NCI-H1417 treated with DMSO at 0.1 percent for 48 hours (cell line): Measurements from ENCODE around the gene ZMIZ1.

Experiments used
- DNase-seq: peaks from one replicate; lab custom pipeline; 2025; lab: John Stamatoyannopoulos, UW

Gene ZMIZ1

GRCh38 chr10:79082035-79082373, 13.2 kb downstream of the ZMIZ1 start:
- no peak for DNase-seq

DNA sequence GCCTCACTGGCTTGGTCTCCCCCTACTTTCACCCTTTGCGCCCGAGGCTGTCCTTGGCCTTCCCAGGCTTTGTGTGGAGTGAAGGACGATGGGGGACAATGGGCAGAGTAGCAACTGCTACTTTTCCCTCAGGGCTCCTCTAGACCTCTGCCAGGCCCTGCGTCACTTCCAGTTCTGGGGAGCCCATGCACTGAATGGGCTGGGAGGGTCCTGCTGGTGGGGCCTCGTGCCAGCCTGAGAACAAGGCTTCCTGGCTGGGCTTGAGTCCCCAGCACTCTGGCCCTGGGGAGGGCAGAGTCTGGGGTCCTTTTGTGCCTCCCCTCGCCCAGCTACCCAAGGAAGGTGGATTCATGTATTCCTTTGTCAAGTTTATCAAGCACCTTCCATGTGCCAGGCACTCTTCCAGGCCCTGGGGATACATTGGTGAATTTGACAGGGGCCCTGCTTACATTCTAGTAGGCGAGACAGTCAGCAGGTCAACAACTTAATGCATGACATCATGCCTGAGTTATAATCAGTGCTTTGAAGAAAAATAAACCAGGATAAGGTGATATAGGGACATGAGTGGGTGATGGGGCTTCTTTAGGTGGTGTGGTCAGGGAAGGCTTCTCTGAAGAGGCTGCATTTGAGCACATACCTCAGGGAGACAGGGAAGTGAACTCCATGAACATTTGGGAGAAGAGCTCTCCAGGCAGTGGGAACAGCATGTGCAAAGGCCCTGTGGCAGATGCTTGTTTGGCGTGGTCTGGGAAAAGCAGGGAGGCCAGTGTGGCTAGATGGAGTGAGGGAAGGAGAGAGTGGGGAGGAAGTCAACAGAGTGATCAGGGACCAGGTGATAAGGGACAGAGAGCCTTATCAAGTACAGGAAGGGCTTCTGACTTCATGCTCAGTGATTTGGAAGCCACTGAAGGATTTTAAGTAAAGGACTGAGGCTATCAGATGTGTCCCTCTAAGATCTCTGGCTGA, 14.1 kb downstream of the ZMIZ1 start:
- DNase-seq, result no peak

DNA sequence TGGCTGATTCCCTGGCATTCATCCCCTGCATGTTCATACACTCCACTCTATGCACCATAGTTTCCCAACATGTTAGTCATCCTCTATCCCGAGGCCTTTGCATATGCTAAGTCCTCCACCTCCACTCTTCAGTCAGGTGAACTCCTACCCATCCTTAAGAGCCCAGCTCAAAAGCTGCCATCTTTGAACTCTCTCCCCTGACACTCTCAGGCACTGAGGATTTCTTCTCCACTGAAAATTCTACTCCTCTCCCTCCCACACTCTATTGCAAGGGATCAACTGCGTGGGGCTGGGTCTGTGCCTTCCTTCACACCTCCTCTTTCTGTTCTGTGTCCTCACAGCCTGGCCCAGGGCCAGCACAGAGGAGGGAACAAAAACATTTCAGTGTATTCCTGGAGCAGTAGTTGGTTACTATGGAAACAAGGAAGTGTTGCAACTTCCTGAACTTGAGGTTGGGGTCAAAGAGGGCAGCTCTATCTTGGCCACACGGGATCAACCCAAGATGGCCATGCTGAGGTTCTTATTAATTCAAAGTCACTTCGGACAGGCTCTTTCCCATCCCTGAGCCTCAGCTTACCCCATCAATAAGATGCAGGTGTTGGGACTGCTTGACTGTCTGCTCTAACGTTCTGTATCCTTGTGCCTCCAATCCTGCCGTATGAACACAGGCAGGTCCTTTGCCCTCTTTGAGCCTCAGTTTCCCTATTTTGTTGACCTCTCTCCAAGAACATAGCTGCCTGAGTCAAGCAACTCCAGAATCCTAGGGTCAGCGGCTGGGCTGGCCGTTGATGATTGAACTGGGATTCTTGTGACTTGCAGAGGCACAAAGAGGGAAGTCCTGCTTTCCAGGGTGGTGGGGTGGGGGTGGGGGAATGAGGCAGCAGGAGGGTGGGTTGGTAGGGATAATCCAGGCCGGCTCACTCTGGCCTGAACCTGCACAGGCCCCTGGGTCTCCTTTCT, 15.5 kb downstream of the ZMIZ1 start:
- DNase-seq, result no peak

GRCh38 chr10:79084972-79085597, 16.3 kb downstream of the ZMIZ1 start:
- DNase-seq, result no peak

DNA sequence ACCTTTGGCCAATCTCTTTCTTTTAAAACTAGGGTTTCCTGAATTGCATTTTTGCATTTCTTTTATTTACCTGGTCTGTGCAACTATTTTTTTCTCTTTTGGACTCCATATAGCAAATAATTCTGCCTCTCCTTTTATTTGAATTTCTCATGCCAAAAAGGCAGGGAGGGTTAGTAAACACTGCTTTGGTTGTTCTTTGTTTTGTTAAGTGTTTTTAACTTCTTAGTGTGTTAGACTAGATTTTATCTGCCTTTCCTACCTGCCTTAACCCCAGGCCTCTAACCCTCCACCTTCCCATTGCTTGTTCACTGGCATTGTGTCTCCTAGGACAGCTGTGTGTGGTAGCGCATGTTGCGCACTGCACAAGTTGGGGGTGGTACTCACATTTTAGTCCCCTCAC, 18.1 kb downstream of the ZMIZ1 start:
- no peak for DNase-seq

DNA sequence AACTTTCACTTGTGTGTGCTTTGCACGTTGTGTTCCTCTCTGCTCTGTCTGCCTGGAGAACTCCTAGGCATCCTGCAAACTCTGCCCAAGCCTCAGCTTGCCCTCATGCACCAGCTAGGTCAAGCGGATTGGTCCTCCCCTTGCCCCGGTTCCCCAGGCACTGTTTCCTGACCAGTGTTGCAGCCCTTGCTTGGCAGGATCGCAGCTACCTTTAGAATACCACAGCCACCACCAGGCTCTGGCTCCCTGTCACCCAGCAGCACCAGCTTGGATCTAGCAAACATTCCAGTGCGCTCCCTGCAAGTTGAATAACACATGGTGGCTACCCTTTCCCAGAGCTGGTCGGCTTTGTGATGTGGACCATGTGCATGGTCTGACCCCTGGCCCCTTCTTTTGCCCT, 19.0 kb downstream of the ZMIZ1 start:
- no peak for DNase-seq

DNA sequence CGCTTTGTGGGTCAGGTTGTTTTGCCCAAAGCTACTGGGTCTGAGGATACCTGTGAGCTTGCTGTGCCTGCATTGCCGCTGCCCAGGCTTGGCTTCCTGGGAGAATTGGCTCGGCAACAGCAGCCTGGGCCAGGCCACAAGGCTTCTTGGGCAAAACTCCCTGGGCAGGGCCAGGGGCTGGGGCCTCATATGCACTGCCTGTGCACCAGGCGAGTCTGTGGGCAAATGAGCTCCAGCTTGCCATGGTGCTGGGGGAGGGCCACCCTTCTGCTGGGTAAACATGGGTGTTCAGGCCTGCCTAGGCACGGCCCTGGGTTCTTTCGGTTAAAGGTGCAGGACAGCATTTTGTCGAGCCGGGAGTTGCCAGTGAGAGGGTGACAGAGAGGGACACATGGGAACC, 19.4 kb downstream of the ZMIZ1 start:
- no peak for DNase-seq

GRCh38 chr10:79088613-79089355, 20.0 kb downstream of the ZMIZ1 start:
- DNase-seq, result no peak

DNA sequence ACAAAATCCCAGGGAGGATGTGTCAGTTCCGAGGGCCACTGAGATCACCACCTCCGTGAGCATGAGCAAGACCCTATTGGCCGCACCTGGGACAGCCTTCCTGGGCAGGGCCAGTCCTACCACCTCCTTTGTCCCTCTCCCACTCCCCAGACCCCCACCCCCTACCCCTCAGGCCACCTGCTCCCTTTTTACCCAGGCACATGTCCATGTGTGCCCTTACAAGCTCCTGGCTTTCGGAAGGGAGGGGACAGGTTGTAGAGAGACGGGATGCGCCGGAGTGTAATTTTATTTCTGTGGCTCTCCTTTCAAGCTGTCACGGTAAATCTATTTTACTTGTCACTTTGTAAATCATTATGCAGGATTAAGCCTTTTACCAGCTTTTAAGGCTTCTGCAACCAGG, 20.9 kb downstream of the ZMIZ1 start:
- DNase-seq, result no peak

- no peak for DNase-seq
These were observed 21.5 kb downstream of the ZMIZ1 start for GRCh38 chr10:79090134-79090803.

GRCh38 chr10:79092292-79092896, 23.6 kb downstream of the ZMIZ1 start:
- no peak for DNase-seq

- no peak for DNase-seq
These were observed 25.1 kb downstream of the ZMIZ1 start for GRCh38 chr10:79093658-79094411.

DNA sequence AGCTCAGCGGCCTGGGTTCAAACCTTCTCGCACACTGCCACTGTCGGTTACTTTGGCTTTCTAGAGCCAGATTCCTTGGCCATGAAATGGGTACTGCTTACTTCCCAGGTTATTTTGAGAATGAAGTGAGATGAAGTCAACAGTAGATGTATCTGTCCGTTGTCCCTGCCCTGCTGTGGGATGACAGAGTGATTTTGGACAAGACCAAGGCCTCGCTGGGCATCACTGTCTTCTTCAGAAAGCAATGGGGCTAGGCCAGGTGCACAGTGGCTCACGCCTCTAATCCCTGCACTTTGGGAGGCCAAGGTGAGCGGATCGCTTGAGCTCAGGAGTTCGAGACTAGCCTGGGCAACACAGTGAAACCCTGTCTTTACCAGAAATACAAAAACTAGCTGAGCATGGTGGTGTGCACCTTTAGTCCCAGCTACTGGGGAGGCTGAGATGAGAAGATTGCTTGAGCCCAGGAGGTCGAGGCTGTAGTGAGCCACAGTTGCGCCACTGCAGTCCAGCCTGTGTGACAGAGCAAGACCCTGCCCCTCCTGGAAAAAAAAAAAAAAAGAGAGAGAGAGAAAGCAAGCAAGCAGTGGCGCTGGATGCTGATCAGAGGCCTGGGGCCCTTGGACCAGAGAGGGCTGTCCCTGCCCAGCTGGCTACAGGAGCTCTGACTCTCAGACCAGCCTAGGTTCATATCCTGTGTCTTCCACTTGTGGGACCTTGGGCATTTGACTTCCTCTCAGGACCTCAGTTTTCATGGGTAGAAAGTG, 25.8 kb downstream of the ZMIZ1 start:
- DNase-seq, result no peak

DNA sequence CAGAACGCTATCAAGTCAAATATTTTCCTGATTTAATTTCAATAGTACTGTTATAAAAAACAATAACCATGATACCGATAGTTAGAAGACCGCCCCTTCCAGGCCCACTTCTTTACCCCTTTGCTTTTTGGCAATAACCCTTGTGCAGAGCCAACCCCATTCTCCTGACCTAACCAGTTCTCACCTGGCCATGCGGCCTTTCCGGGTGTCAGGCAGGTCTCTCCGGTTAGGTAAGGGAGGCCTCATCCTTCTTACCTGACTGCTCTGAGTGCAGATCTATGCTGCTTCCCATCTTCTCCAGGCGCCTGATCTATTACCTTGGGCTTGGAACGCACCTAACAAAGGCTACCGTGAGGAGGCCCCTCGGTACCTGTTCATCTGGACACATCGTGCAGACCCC, 26.6 kb downstream of the ZMIZ1 start:
- DNase-seq, result no peak

DNA sequence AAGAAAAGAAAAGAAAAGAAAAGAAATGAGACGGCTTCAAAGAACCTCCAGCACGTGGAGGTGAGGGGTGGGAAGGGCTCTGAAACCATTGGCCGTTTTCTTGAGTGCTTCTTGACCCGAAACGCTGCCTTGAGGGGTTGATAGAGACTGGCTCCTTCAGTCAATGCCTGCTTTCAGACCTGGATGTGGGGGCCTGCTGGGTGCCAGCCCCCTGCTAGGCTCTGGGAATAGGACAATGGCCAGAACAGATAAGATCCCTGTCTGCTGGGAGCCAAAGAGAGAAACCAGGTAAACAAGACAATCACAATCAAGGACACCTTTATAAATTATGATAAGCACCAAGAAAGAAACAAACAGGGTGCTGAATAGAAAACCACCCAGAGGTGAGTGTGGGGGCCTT, 27.7 kb downstream of the ZMIZ1 start:
- DNase-seq, result no peak

- DNase-seq, result no peak
These were observed 28.5 kb downstream of the ZMIZ1 start for GRCh38 chr10:79097021-79097872.

DNA sequence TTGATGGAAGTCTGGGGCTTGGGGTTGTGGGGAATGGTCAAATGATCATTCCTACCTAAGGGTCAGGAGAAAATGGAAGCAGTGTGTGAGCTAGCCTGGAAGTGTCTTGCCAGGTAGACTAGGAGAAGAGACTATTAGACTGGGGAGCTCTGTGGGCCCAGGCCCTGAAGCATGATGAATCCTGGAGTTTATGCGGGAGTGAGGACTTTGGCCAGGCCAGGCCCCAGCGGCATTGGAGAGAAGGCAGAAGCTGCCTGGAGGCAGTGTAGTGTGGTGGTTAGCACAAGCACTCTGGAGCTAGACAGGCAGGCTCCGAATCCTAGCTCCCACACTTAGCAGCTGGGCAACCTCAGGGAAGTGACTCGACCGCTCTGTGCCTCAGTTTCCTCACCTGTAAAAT, 29.3 kb downstream of the ZMIZ1 start:
- DNase-seq, result no peak

- no peak for DNase-seq
These were observed 29.8 kb downstream of the ZMIZ1 start for GRCh38 chr10:79098596-79099015.
